OCI-LY3 (cell line): ENCODE results near the gene EXOC4.

ENCODE experiments used
- H2AFZ ChIP-seq: fragments of 200-600, 300-600 bp; shearing (Covaris generic); 2 replicates; pipeline ENCODE4 v1.6.0; 2014; ENCODE audit warnings: antibody characterized with exemption, low read depth, low read length
- H3K27ac ChIP-seq: fragments of 200-600, 300-600 bp; sonication (generic); 2 replicates; pipeline ENCODE4 v1.5.1; 2014; ENCODE audit warnings: mild to moderate bottlenecking, low read length, moderate library complexity, mixed read lengths
- H3K27me3 ChIP-seq: fragments of 200-600, 300-600 bp; sonication (generic); 2 replicates; pipeline ENCODE4 v1.6.1; 2014; ENCODE audit warnings: low read depth, low read length, mixed read lengths
- H3K36me3 ChIP-seq: fragments of 200-600, 300-600 bp; sonication (generic); replicated peaks from 2 replicates; pipeline ENCODE3; 2014; ENCODE audit warnings: low read depth, low read length, mixed read lengths
- H3K4me1 ChIP-seq: fragments of 300-600, 200-600 bp; sonication (generic); 2 replicates; pipeline ENCODE4 v1.6.1; 2014; ENCODE audit warnings: low read length, mixed read lengths
- H3K4me2 ChIP-seq: fragments of 200-600, 300-600 bp; sonication (generic); 2 replicates; pipeline ENCODE4 v1.6.1; 2014; ENCODE audit warnings: low read length, mixed read lengths
- H3K4me3 ChIP-seq: fragments of 300-600, 200-600 bp; sonication (generic); 2 replicates; pipeline ENCODE4 v1.5.1; 2014; ENCODE audit warnings: antibody characterized with exemption, mild to moderate bottlenecking, low read length, moderate library complexity
- H3K79me2 ChIP-seq: fragments of 300-600, 200-600 bp; shearing (Covaris generic); 2 replicates; pipeline ENCODE4 v1.6.1; 2014; ENCODE audit warnings: mild to moderate bottlenecking, low read length, mixed read lengths
- H3K9ac ChIP-seq: fragments of 300-600, 200-600 bp; shearing (Covaris generic); 2 replicates; pipeline ENCODE4 v1.6.0; 2014; ENCODE audit warnings: mild to moderate bottlenecking, low read length, moderate library complexity
- H3K9me3 ChIP-seq: fragments of 200-600, 300-600 bp; shearing (Covaris generic); 2 replicates; pipeline ENCODE4 v1.6.1; 2014; ENCODE audit warnings: low read length, mixed read lengths; ENCODE audit not compliant: insufficient read depth
- H4K20me1 ChIP-seq: fragments of 200-600, 300-600 bp; sonication (generic); 2 replicates; pipeline ENCODE4 v1.6.1; 2016; ENCODE audit warnings: low read length, mixed read lengths; ENCODE audit not compliant: insufficient read depth
- EZH2phosphoT487 ChIP-seq: fragments of 200-600 bp; shearing (Covaris generic); IDR thresholded peaks from 2 replicates; pipeline ENCODE4 v1.6.1; 2018; ENCODE audit warnings: antibody characterized with exemption, mixed run types, low read depth
- TF ChIP-seq, protein P1 (sequence below): fragments of 200-600, 300-600 bp; sonication (generic); IDR thresholded peaks from 2 replicates; pipeline ENCODE4 v1.5.1; 2014; ENCODE audit warnings: antibody characterized with exemption, low read length, low read depth

Gene EXOC4

DNA sequence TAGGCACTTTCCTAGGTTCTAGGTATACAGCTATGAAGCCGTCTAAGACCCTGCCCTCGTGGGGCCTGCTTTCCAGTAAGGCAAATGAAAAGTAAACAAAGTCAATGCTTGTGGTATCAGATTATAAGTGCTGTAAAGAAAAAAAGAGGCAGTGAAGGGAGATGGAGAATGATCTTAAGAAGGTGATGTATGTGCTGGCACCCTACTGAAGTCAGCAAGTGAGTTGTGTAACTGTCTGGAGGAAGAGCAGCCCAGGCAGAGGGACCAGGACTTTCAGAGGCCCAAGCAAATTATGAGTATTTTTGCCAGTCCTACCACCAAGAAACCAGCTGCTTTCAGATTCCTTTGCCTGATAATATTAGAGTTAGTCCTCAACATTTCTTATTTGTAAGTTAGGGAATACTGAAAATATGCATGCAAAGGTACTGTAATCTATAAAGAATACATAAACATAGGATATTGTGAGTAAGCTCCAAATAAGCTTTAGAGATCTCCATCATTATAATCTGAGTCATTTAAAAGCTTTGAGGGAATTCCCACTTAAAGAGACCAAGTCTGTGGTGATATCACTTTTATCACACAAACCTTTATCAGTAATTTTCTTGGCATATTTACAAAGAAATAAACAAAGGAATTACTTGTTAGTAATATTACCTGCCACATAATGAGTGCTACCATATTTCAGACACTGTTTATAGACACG, 545.1 kb downstream of the EXOC4 start:
- TF ChIP-seq, protein P1, sequence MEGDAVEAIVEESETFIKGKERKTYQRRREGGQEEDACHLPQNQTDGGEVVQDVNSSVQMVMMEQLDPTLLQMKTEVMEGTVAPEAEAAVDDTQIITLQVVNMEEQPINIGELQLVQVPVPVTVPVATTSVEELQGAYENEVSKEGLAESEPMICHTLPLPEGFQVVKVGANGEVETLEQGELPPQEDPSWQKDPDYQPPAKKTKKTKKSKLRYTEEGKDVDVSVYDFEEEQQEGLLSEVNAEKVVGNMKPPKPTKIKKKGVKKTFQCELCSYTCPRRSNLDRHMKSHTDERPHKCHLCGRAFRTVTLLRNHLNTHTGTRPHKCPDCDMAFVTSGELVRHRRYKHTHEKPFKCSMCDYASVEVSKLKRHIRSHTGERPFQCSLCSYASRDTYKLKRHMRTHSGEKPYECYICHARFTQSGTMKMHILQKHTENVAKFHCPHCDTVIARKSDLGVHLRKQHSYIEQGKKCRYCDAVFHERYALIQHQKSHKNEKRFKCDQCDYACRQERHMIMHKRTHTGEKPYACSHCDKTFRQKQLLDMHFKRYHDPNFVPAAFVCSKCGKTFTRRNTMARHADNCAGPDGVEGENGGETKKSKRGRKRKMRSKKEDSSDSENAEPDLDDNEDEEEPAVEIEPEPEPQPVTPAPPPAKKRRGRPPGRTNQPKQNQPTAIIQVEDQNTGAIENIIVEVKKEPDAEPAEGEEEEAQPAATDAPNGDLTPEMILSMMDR = no peak
- TF ChIP-seq EZH2phosphoT487 = no peak
- no peak overlapping the region for H3K4me3 ChIP-seq
- no peaks in the 10 kb centered on the region for H3K36me3 ChIP-seq
- H3K9ac ChIP-seq = no peak overlapping the region
- no peaks in the 10 kb centered on the region for H4K20me1 ChIP-seq
- peaks cover 12% of the 10 kb centered on the region for H3K4me1 ChIP-seq
- H3K27ac ChIP-seq = no peak overlapping the region
- no peaks in the 10 kb centered on the region for H3K79me2 ChIP-seq
- H2AFZ ChIP-seq = no peak overlapping the region
- H3K27me3 ChIP-seq = no peaks in the 10 kb centered on the region
- H3K9me3 ChIP-seq = no peaks in the 10 kb centered on the region
- no peak overlapping the region for H3K4me2 ChIP-seq

DNA sequence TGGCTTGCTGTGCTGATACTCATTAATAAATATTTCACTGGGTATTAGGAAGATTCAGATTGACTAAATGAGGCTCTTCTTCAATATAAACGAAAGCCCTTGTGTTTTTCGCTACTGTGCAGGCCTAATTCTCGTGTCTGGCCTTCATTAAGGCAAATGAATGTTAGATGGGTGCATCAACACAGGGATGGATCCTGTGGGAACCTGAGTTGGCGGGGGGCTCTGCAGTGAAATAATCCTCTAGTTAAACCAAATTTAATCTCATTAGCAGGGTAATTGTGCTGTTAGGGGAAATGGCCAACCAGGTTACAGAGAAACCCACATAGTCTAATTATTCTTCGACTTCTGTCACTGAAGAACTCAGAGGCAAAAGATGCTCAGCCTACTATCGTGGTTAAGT, 548.5 kb downstream of the EXOC4 start:
- TF ChIP-seq EZH2phosphoT487 = no peak
- TF ChIP-seq, protein P1 = no peak
- no peaks in the 10 kb centered on the region for H3K27me3 ChIP-seq
- no peaks in the 10 kb centered on the region for H4K20me1 ChIP-seq
- H3K36me3 ChIP-seq = no peaks in the 10 kb centered on the region
- H3K9me3 ChIP-seq = no peaks in the 10 kb centered on the region
- no peak overlapping the region for H3K4me2 ChIP-seq
- no peak overlapping the region for H3K27ac ChIP-seq
- H2AFZ ChIP-seq = no peak overlapping the region
- peaks cover 18% of the 10 kb centered on the region for H3K4me1 ChIP-seq
- no peak overlapping the region for H3K4me3 ChIP-seq
- H3K9ac ChIP-seq = no peak overlapping the region
- no peaks in the 10 kb centered on the region for H3K79me2 ChIP-seq

DNA sequence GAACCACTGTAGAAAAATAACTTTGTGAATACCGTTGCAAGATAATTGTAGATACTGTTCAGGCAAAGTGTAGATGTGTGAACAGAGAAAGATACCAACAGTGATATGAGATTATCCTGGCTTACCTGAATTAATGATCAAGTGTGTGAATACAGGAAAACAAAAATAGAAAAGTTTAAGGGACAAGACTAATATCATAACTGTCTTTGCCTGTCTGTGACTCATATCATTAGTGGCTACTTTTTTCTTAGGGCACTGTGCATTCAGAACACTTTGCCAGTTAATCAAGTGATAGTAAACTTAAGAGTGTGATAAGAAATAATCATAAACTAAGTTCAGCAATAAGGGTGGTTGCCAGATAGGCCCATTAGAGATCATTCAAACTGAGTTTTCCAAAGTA, 551.2 kb downstream of the EXOC4 start:
- Histone ChIP-seq H3K36me3 (no peaks in the 10 kb centered on the region), H3K9me3 (no peaks in the 10 kb centered on the region), H3K79me2 (no peaks in the 10 kb centered on the region), H3K9ac (no peak overlapping the region), H3K4me3 (no peak overlapping the region), H2AFZ (no peak overlapping the region), H3K27ac (no peak overlapping the region), H3K4me1 (peaks cover 13% of the 10 kb centered on the region), H4K20me1 (no peaks in the 10 kb centered on the region), H3K4me2 (peak overlapping the region; percentile 45), H3K27me3 (no peaks in the 10 kb centered on the region)
- no peak for TF ChIP-seq EZH2phosphoT487
- TF ChIP-seq, protein P1 = no peak

DNA sequence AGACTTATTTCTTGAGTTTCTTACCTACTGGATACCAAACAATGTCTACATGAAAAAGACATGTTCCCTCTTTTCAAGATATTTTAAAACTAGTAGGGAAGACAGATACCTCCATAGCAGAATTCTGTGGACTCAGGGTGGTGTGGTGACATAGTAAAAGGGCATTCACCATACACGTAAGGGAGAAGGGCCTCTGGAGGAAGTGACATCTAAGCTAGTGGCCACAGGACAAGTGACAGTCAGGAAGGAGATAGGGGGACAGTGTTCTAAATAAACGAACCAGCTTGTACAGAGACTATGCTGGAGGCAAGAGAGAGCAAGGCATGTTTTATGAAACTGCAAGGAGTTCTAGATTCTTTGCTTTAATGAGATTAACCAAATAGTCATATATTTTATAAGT, 552.5 kb downstream of the EXOC4 start:
- Histone ChIP-seq H4K20me1 (no peaks in the 10 kb centered on the region), H3K36me3 (no peaks in the 10 kb centered on the region), H3K27me3 (no peaks in the 10 kb centered on the region), H3K27ac (no peak overlapping the region), H3K4me3 (no peak overlapping the region), H3K79me2 (no peaks in the 10 kb centered on the region), H3K9ac (no peak overlapping the region), H3K9me3 (no peaks in the 10 kb centered on the region), H3K4me1 (peaks cover 13% of the 10 kb centered on the region), H3K4me2 (no peak overlapping the region), H2AFZ (no peak overlapping the region)
- TF ChIP-seq EZH2phosphoT487 = no peak
- TF ChIP-seq, protein P1 = no peak
